K562 (cell line): ENCODE results near the gene BNIP2. TPM values are rescaled to one million over a fixed set of nuclear protein-coding genes. Genes with fewer than 3 reads are reported as not detected.

ENCODE experiments used
- ATAC-seq: fragments of 200-7000 bp; cut with Tn5 transposase; 3 replicates; pipeline ENCODE4 v1.9.1; 2020; ENCODE audit warnings: moderate library complexity
- BruUV-seq: library from RNA; stranded (reverse); fragments of 400-500 nt; replicated peaks from 2 replicates; lab custom pipeline; 2021; lab: Mats Ljungman, UMichigan
- CTCF ChIA-PET: fragments of 300-600 bp; formaldehyde crosslinking; extraction: SDS; loops from one replicate; lab custom pipeline; 2021; ENCODE audit warnings: low intra/inter-chr PET ratio; lab: Yijun Ruan, JAX
- POLR2A ChIA-PET: fragments of 300-600, 350-650 bp; sonication (Branson Sonifier 250); formaldehyde crosslinking; extraction: SDS; loops from one replicate; lab custom pipeline; 2021; ENCODE audit warnings: antibody characterized with exemption, inconsistent platforms; lab: Yijun Ruan, JAX
- DNase-seq, 4 experiments: peaks; one replicate each; pipeline versions ENCODE4 v3.0.0 to v3.0.0-alpha.2; 2011 to 2018; ENCODE audit warnings: low spot score in 3 of 4, mixed read lengths in 3 of 4; ENCODE audit errors: extremely low read depth in 1 of 4
- FAIRE-seq: peaks from 2 replicates; lab custom pipeline; 2011; peaks lifted over from hg19 to GRCh38; lab: Jason Lieb, UNC
- H2AFZ ChIP-seq: 2 replicates; pipeline ENCODE4 v1.6.0; 2011; ENCODE audit warnings: low read depth, low read length, control low read depth, inconsistent platforms
- H3K27ac ChIP-seq: fragments of 200-600 bp; 3 replicates; pipeline ENCODE4 v1.8.0; 2011; ENCODE audit warnings: low read depth, mild to moderate bottlenecking, control low read depth, inconsistent platforms, low read length, moderate library complexity, mixed read lengths; ENCODE audit errors: extremely low read depth
- H3K27me3 ChIP-seq, 2 experiments: fragments of 300-600 bp in 1 of 2; 2 replicates in 1 of 2; 3 replicates in 1 of 2; pipeline versions ENCODE4 v1.6.0 to v1.8.0; 2011; ENCODE audit warnings: inconsistent platforms in 2 of 2, low read length in 2 of 2, mild to moderate bottlenecking in 1 of 2, mixed read lengths in 1 of 2, moderate library complexity in 1 of 2; ENCODE audit not compliant: control insufficient read depth in 2 of 2, insufficient read depth in 2 of 2
- H3K36me3 ChIP-seq: fragments of 300-600 bp; 3 replicates; pipeline ENCODE4 v1.8.0; 2011; ENCODE audit warnings: mild to moderate bottlenecking, low read length, inconsistent platforms; ENCODE audit not compliant: control insufficient read depth, insufficient read depth
- H3K4me1 ChIP-seq, 2 experiments: fragments of 200-600 bp in 1 of 2; replicated peaks in 1 of 2; 2 replicates in 1 of 2; 3 replicates in 1 of 2; pipeline versions ENCODE4 v1.5.1 to v1.8.0; 2011; ENCODE audit warnings: inconsistent platforms in 2 of 2, low read length in 2 of 2, mild to moderate bottlenecking in 1 of 2, mixed read lengths in 1 of 2, moderate library complexity in 1 of 2; ENCODE audit not compliant: control insufficient read depth in 2 of 2, insufficient read depth in 2 of 2
- H3K4me2 ChIP-seq: 2 replicates; pipeline ENCODE4 v1.6.1; 2011; ENCODE audit warnings: low read length, control low read depth, inconsistent platforms, mixed read lengths; ENCODE audit not compliant: insufficient read depth
- H3K4me3 ChIP-seq: fragments of 200-600 bp; sonication (generic), shearing (Covaris generic); 2 replicates; pipeline ENCODE4 v1.5.1; 2016; ENCODE audit warnings: control low read depth, inconsistent platforms
- H3K79me2 ChIP-seq: fragments of 200-600 bp; 3 replicates; pipeline ENCODE4 v1.8.0; 2011; ENCODE audit warnings: low read length, inconsistent platforms; ENCODE audit not compliant: control insufficient read depth, insufficient read depth
- H3K9ac ChIP-seq, 2 experiments: 2 replicates each; pipeline versions ENCODE4 v1.6.0 to v1.6.1; 2011; ENCODE audit warnings: low read depth in 2 of 2, low read length in 2 of 2, control low read depth in 1 of 2, inconsistent platforms in 1 of 2, mild to moderate bottlenecking in 1 of 2, mixed read lengths in 1 of 2; ENCODE audit not compliant: insufficient read depth in 1 of 2
- H3K9me1 ChIP-seq: one replicate; pipeline ENCODE4 v1.6.0; 2011; ENCODE audit warnings: inconsistent platforms, mild to moderate bottlenecking, low read length, moderate library complexity; ENCODE audit not compliant: control insufficient read depth, insufficient read depth
- H3K9me3 ChIP-seq: replicated peaks from 2 replicates; pipeline ENCODE4 v1.5.1; 2011; ENCODE audit warnings: low read depth, low read length, inconsistent platforms; ENCODE audit not compliant: control insufficient read depth, insufficient read depth
- H4K20me1 ChIP-seq: replicated peaks from 2 replicates; pipeline ENCODE4 v1.6.1; 2011; ENCODE audit warnings: low read length, inconsistent platforms, mixed read lengths; ENCODE audit not compliant: control insufficient read depth, insufficient read depth
- ARID1B ChIP-seq: fragments of 450-650 bp; IDR thresholded peaks from 2 replicates; pipeline ENCODE4 v1.6.1; 2016; ENCODE audit warnings: antibody characterized with exemption, mild to moderate bottlenecking, inconsistent platforms
- NELFE ChIP-seq: IDR thresholded peaks from 2 replicates; pipeline ENCODE4 v1.6.1; 2011; ENCODE audit warnings: mild to moderate bottlenecking; ENCODE audit not compliant: insufficient read depth, insufficient read length
- PHB2 ChIP-seq: fragments of 450-650 bp; IDR thresholded peaks from 2 replicates; pipeline ENCODE4 v1.6.1; 2017; ENCODE audit warnings: low read depth
- POLR2H ChIP-seq: IDR thresholded peaks from 2 replicates; pipeline ENCODE4 v1.6.1; 2016; ENCODE audit warnings: missing genetic modification characterization, low read depth, mild to moderate bottlenecking, control low read depth, missing compliant biosample characterization, moderate library complexity
- RBM22 ChIP-seq: fragments of 200-400 bp; formaldehyde crosslinking; IDR thresholded peaks from 2 replicates; pipeline ENCODE4 v1.6.1; 2018; ENCODE audit warnings: low read length, low read depth; ENCODE audit not compliant: poor library complexity, severe bottlenecking
- RBM25 ChIP-seq: fragments of 200-400 bp; formaldehyde crosslinking; IDR thresholded peaks from 2 replicates; pipeline ENCODE4 v1.6.1; 2018; ENCODE audit warnings: low read length, low read depth, moderate library complexity; ENCODE audit not compliant: severe bottlenecking
- SMARCE1 ChIP-seq: fragments of 450-650 bp; IDR thresholded peaks from 2 replicates; pipeline ENCODE4 v1.7.1; 2016; ENCODE audit warnings: mild to moderate bottlenecking
- SRSF9 ChIP-seq: fragments of 200-400 bp; formaldehyde crosslinking; IDR thresholded peaks from 2 replicates; pipeline ENCODE4 v1.6.1; 2017; ENCODE audit warnings: low read depth, low read length, borderline replicate concordance
- TRIM24 ChIP-seq, 2 experiments: fragments of 450-650 bp; IDR thresholded peaks; 2 replicates each; pipeline ENCODE4 v1.6.1; 2016
- ZFP36 ChIP-seq: fragments of 150-350 bp; IDR thresholded peaks from 2 replicates; pipeline ENCODE4 v1.6.1; 2018; ENCODE audit warnings: low read length, low read depth; ENCODE audit not compliant: partially characterized antibody
- WGBS: fragments of 100-300 bp; shearing (Covaris generic); methylation state at CpG from one replicate; pipeline ENCODE4 v1.1.6; 2016; ENCODE audit warnings: low coverage, mixed read lengths; ENCODE audit not compliant: insufficient coverage; ENCODE audit errors: missing lambda C conversion rate; 5-methylcytosine and 5-hydroxymethylcytosine counted together
- in situ Hi-C: fragments of 300-500 bp; cut with MboI; formaldehyde crosslinking; loops from 4 replicates; pipeline ENCODE4 v1.15.0; 2018; ENCODE audit warnings: inconsistent platforms, mixed read lengths
- intact Hi-C: fragments of 100-400 bp; cut with micrococcal nuclease; formaldehyde crosslinking; loops from 2 replicates; pipeline ENCODE4 v1.14.2; 2022
- polyA plus RNA-seq, 8 experiments: library from polyadenylated mRNA; depleted of rRNA in 4 of 8; stranded (reverse) in 5 of 8; unstranded in 3 of 8; fragments of >200 nt; fragmentation: Nextera tagmentation in 2 of 8; fragmentation: Illumina TruSeq in 1 of 8; extraction: Ambion mirVana in 2 of 8; extraction: Trizol in 1 of 8; gene quantifications; 2 replicates each; pipeline versions ENCODE4 v1.2.1 to v1.2.3, GENCODE V29; 2011 to 2014; ENCODE audit warnings: inconsistent platforms in 1 of 8, missing spikeins in 1 of 8
- total RNA-seq, 7 experiments: library from RNA; depleted of rRNA in 6 of 7; stranded (reverse); fragments of >200 nt in 6 of 7; fragmentation: Illumina TruSeq in 2 of 7; extraction: Trizol in 2 of 7; gene quantifications; 2 replicates each; pipeline versions ENCODE4 v1.2.1 to v1.2.3, GENCODE V29; 2011 to 2021; ENCODE audit warnings: low replicate concordance in 1 of 7
- TF ChIP-seq, protein P1 (sequence below): fragments of 450-650 bp; IDR thresholded peaks from 2 replicates; pipeline ENCODE4 v1.6.1; 2016; ENCODE audit warnings: borderline replicate concordance
- TF ChIP-seq, protein P2 (sequence below): fragments of 450-650 bp; IDR thresholded peaks from 2 replicates; pipeline ENCODE4 v1.7.0; 2016; ENCODE audit warnings: borderline replicate concordance
- TF ChIP-seq, protein P3 (sequence below), 2 experiments: fragments of 450-650 bp; IDR thresholded peaks; 2 replicates each; pipeline ENCODE4 v1.6.1; 2018; ENCODE audit warnings: mild to moderate bottlenecking in 2 of 2, low read depth in 1 of 2; ENCODE audit not compliant: partially characterized antibody in 2 of 2

BNIP2 gene
- total and polyA plus RNA-seq, 9 of the 15 experiments (the other 6 are each of a cell fraction or from before 2014, with no cell fraction given), result 19.6 to 88.0 (median 52.5) TPM

DNA sequence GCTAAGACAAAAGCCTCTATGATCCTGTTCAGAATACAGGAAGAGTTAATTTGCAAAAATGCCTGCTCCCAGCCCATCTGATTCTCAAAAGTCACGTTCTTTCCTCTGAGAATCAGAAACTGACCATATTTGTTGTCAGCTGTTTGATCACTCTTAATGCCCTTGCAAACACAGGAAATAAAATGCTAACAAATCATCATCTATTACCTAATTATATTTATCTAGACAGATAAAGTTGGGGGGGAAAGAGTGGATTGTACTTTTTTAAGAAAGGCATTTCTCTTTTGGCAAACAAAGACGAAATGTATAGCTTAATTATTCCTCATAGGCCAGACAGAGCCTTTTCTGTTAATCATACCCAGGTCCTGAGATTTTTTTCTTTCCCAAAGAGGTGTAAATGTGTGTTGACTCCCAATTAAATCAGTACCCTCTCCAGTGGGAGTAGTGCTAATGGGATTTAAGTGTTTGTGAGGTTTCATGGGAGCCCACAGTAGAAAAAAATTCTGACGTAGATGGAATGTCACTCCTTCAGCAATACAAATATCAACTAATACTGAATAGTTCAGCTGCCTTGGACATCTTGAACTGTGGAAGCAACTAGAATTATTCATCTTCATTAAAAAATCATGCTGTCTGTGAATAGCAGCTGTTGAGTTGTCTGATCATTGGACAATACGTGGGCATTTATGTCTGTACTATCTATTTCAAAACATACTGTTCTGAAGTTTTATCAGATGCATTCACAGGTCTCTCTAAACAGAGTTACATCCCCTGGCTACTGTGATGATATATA, 22.5 kb upstream of the BNIP2 start (continued):
- TF ChIP-seq, protein P1, sequence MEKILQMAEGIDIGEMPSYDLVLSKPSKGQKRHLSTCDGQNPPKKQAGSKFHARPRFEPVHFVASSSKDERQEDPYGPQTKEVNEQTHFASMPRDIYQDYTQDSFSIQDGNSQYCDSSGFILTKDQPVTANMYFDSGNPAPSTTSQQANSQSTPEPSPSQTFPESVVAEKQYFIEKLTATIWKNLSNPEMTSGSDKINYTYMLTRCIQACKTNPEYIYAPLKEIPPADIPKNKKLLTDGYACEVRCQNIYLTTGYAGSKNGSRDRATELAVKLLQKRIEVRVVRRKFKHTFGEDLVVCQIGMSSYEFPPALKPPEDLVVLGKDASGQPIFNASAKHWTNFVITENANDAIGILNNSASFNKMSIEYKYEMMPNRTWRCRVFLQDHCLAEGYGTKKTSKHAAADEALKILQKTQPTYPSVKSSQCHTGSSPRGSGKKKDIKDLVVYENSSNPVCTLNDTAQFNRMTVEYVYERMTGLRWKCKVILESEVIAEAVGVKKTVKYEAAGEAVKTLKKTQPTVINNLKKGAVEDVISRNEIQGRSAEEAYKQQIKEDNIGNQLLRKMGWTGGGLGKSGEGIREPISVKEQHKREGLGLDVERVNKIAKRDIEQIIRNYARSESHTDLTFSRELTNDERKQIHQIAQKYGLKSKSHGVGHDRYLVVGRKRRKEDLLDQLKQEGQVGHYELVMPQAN, result no peak
- TF ChIP-seq, protein P2, sequence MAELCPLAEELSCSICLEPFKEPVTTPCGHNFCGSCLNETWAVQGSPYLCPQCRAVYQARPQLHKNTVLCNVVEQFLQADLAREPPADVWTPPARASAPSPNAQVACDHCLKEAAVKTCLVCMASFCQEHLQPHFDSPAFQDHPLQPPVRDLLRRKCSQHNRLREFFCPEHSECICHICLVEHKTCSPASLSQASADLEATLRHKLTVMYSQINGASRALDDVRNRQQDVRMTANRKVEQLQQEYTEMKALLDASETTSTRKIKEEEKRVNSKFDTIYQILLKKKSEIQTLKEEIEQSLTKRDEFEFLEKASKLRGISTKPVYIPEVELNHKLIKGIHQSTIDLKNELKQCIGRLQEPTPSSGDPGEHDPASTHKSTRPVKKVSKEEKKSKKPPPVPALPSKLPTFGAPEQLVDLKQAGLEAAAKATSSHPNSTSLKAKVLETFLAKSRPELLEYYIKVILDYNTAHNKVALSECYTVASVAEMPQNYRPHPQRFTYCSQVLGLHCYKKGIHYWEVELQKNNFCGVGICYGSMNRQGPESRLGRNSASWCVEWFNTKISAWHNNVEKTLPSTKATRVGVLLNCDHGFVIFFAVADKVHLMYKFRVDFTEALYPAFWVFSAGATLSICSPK, result no peak
- TF ChIP-seq SMARCE1 (no peak), RBM22 (no peak)

DNA sequence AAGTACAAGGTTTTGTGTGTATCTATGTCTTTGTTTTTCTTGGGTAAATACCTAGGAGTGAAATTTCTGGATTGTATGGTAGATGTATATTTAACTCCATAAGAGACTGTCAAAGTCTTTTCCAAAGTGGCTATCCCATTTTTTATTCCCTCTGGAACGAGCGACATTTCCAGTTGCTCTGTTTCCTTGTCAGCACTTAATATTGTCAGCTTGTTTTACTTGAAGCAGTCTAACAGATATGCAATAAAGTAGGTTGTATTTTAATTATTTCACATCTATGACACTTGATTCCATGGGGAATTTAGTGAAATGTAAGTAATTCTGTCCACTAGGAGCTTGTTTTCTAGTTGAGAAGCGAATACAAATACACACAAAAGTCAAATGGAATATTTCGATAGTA, 18.5 kb upstream of the BNIP2 start:
- H3K9me3 ChIP-seq, result no peaks in the 10 kb centered on the region
- intact Hi-C loops, result no loop called here
- H3K36me3 ChIP-seq, result no peaks in the 10 kb centered on the region
- CTCF ChIA-PET, result no interaction called here
- WGBS, result 0% methylated on average over 4 of the region's 4 CpGs
- no peak overlapping the region for H3K4me3 ChIP-seq
- no peaks in the 10 kb centered on the region for H3K79me2 ChIP-seq
- no peaks in the 10 kb centered on the region; a peak in 2 of 5 replicates for H3K27me3 ChIP-seq
- H4K20me1 ChIP-seq, result no peaks in the 10 kb centered on the region
- in situ Hi-C loops, result no loop called here
- no peak for FAIRE-seq
- H3K4me1 ChIP-seq, result no peaks in the 10 kb centered on the region
- POLR2A ChIA-PET, result no interaction called here
- DNase-seq, result no peak
- no TSS peak for BruUV-seq
- H3K9ac ChIP-seq, result no peak overlapping the region
- H3K27ac ChIP-seq, result no peak overlapping the region
- H3K9me1 ChIP-seq, result no peaks in the 10 kb centered on the region
- H2AFZ ChIP-seq, result no peak overlapping the region
- no peak for ATAC-seq
- no peak overlapping the region for H3K4me2 ChIP-seq
- TF ChIP-seq ZFP36, result peak; percentile 34
- peak; percentile 40 for TF ChIP-seq RBM25
- TF ChIP-seq TRIM24 (IDR thresholded peaks at IDR 0.05), result no peak
- TF ChIP-seq ARID1B, result no peak
- TF ChIP-seq, protein P3, sequence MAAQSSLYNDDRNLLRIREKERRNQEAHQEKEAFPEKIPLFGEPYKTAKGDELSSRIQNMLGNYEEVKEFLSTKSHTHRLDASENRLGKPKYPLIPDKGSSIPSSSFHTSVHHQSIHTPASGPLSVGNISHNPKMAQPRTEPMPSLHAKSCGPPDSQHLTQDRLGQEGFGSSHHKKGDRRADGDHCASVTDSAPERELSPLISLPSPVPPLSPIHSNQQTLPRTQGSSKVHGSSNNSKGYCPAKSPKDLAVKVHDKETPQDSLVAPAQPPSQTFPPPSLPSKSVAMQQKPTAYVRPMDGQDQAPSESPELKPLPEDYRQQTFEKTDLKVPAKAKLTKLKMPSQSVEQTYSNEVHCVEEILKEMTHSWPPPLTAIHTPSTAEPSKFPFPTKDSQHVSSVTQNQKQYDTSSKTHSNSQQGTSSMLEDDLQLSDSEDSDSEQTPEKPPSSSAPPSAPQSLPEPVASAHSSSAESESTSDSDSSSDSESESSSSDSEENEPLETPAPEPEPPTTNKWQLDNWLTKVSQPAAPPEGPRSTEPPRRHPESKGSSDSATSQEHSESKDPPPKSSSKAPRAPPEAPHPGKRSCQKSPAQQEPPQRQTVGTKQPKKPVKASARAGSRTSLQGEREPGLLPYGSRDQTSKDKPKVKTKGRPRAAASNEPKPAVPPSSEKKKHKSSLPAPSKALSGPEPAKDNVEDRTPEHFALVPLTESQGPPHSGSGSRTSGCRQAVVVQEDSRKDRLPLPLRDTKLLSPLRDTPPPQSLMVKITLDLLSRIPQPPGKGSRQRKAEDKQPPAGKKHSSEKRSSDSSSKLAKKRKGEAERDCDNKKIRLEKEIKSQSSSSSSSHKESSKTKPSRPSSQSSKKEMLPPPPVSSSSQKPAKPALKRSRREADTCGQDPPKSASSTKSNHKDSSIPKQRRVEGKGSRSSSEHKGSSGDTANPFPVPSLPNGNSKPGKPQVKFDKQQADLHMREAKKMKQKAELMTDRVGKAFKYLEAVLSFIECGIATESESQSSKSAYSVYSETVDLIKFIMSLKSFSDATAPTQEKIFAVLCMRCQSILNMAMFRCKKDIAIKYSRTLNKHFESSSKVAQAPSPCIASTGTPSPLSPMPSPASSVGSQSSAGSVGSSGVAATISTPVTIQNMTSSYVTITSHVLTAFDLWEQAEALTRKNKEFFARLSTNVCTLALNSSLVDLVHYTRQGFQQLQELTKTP (IDR thresholded peaks at IDR 0.05; ENCODE audit: low read depth in 1 of 2, partially characterized antibody in 2 of 2), result no peak
- TF ChIP-seq NELFE, result no peak
- TF ChIP-seq PHB2, result no peak
- no peak for TF ChIP-seq POLR2H (tag)
- TF ChIP-seq SRSF9, result no peak
